ENCODE measurements around the gene M1AP. TPM values are rescaled to one million over a fixed set of nuclear protein-coding genes. Genes with fewer than 3 reads are reported as not detected.

M1AP gene
- total RNA-seq, 4 donors from 2014 or later: 0.56 to 1.8 (median 0.91) TPM

- DNase-seq (ENCODE audit: low spot score): no peak
- ATAC-seq (ENCODE audit: low FRiP score): no peak
- TF ChIP-seq CTCF (IDR thresholded peaks at IDR 0.05): no peak
These were observed 96.6 kb downstream of the M1AP start for GRCh38 chr2:74551530-74551929.

- ATAC-seq (ENCODE audit: low FRiP score): no peak
- TF ChIP-seq CTCF (IDR thresholded peaks at IDR 0.05): no peak
- DNase-seq (ENCODE audit: low spot score): no peak
These were observed 97.9 kb downstream of the M1AP start for GRCh38 chr2:74550231-74550630.

- ATAC-seq (ENCODE audit: low FRiP score) (peak; percentile 79), DNase-seq (ENCODE audit: low spot score) (no peak)
- TF ChIP-seq CTCF (IDR thresholded peaks at IDR 0.05): no peak
These were observed 99.0 kb downstream of the M1AP start for GRCh38 chr2:74548900-74549826.

GRCh38 chr2:74548285-74548899 is 99.7 kb downstream of the M1AP start:
- TF ChIP-seq CTCF (IDR thresholded peaks at IDR 0.05): no peak
- ATAC-seq (ENCODE audit: low FRiP score) (peak; percentile 49), DNase-seq (ENCODE audit: low spot score) (no peak)

GRCh38 chr2:74546004-74546403 is 102.1 kb downstream of the M1AP start:
- DNase-seq (ENCODE audit: low spot score) (no peak), ATAC-seq (ENCODE audit: low FRiP score) (no peak)
- TF ChIP-seq CTCF (IDR thresholded peaks at IDR 0.05): no peak

GRCh38 chr2:74544634-74545033 is 103.5 kb downstream of the M1AP start:
- DNase-seq (ENCODE audit: low spot score) (no peak), ATAC-seq (ENCODE audit: low FRiP score) (no peak)
- no peak for TF ChIP-seq CTCF (IDR thresholded peaks at IDR 0.05)
